HG03571 (cell line): ENCODE measurements around the gene AMDHD2.

Source experiments
- ATAC-seq: cut with Tn5 transposase; IDR thresholded peaks from one replicate; pipeline ENCODE4 v1.9.1; 2021; ENCODE audit not compliant: unreplicated experiment

Gene AMDHD2

DNA sequence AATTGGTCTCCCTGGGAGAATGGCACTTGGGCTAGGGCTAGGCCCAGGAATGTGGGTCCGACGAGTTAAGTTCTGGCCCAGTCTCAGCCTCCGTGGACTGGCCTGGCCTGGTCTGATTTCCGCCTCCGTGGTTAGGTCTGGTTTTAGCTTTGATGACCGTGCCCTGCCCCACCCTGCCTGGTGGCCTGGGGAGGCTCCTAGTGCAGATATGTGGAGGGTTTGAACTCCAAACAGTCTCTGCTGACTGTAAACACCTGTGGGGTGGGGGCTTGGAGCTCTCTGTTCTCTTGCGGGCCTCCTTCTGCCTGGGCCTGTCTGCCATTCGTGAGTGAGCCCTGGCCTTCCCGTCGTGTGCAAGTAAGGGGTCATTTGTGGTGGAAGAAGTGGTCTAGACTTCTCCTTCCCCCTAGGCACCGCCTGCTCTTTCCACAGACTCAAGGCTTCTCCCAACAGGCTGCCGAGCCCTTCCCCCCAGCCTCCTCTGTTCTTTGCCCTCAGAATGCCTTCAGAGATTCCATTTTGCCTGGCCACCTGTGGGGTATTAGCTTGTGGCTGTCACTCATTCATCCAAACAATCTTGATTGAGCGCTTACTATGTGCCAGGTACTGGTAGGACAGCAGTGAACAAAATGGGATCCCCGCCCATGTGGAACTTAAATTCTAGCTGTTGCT lies 4.9 kb upstream of the AMDHD2 start:
- no peak for ATAC-seq

DNA sequence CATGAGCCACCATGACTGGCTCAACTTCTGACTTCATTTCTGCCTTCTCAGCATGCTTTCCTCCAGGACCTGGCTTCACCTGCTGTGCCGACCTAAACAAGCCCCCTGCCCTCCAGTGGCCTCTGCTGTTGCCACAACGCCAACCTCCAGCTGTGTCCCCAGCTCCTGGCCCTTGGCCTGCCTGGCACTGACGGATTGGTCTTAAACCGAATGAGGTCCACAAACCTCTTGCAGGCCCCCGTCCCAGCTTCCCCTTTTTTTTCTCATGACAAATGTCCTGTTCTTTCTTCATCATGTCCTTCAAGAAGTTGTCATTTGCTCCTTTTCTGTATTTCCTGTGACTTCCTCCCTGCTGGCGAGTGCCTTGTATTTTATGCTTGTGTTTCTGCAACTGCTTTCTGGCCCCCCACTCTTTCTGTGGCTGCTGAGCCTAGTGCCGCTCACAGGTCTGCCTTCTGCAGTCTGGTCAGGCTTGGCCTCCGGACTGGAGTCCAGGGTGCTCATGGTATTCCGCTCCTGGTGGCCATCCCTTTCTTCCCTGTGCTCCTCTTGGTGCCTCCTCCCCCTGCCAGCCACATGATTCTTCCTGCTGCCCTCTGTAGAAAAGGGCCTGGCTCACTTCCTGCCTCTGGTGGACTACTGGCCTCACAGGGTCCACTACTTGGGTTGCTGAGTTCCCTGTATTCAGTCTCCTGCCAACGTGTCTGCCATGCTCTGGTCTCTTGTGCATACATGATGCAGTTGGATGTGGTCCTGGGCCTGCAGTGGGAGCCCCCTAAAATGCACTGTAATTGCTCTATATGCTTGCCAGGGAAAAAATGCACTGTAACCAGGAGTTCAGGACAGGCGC lies 3.6 kb upstream of the AMDHD2 start:
- ATAC-seq = no peak

DNA sequence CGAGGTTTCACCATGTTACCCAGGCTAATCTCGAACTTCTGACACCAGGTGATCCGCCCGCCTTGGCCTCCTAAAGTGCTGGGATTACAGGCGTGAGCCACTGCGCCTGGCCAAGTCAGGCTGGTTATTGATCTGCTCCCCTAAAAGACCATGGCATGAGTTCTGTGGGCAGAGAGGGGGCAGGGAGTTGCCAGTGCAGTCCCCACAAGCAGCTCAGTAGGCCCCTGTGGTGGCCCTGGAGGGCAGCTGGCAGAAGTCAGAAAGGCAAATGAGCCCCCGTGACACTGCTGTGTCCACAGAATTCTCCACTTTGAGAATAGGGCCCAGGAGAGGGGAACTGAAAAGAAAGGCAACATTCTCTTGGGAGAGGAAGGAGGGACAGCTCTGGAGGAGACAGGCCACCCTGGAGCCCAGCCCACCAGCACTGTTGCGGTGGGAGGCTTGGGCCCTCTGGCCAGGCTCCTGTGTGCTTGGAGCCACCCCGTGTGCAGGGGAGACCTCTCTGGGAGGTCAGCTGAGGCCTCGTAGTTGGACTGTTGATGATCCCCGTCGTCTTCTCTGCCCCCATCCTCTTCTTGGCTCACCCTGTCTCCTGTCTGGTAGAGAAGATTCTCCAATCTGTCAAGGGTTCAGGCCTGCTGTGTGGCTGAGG lies 2.1 kb upstream of the AMDHD2 start:
- ATAC-seq = no peak

DNA sequence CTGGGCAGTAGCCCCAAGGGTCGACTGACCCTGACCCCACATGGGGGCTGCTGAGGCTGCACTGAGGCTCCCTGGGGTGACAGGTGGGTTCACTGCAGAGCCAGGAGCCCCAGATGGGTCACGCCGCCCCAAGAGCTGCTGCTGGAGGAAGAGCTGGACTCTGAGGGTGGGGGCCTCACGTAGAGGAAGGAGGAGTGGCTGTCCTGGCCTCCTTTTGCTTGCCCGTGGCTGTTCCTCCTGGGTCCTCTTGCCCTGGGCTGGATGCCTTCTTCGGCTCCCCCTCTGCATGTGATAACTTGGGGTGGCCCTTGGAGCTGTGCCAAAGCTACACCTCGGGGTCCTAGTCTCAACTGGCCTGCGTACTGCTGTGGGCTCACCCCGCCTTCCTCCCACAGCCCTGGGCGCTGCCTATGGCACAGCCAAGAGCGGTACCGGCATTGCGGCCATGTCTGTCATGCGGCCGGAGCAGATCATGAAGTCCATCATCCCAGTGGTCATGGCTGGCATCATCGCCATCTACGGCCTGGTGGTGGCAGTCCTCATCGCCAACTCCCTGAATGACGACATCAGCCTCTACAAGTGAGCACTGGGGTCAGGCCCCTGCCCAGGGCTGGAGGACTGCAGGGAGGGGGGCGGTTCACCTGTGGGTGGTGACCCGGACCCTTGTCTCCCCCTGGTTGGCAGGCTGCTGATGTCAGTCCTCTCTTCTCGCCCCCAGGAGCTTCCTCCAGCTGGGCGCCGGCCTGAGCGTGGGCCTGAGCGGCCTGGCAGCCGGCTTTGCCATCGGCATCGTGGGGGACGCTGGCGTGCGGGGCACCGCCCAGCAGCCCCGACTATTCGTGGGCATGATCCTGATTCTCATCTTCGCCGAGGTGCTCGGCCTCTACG lies 1.1 kb upstream of the AMDHD2 start:
- ATAC-seq = no peak

DNA sequence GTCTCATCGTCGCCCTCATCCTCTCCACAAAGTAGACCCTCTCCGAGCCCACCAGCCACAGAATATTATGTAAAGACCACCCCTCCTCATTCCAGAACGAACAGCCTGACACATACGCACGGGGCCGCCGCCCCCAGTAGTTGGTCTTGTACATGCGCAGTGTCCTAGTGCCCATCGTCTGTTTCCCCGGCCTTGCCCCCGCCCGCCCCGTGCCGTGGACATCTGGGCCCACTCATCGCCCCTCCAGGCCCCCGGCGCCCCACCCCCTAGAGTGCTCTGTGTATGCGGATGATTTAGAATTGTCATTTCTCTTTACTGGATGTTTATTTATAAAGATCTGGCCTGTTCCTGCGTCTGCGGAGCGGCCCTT lies 475 bp upstream of the AMDHD2 start:
- no peak for ATAC-seq

DNA sequence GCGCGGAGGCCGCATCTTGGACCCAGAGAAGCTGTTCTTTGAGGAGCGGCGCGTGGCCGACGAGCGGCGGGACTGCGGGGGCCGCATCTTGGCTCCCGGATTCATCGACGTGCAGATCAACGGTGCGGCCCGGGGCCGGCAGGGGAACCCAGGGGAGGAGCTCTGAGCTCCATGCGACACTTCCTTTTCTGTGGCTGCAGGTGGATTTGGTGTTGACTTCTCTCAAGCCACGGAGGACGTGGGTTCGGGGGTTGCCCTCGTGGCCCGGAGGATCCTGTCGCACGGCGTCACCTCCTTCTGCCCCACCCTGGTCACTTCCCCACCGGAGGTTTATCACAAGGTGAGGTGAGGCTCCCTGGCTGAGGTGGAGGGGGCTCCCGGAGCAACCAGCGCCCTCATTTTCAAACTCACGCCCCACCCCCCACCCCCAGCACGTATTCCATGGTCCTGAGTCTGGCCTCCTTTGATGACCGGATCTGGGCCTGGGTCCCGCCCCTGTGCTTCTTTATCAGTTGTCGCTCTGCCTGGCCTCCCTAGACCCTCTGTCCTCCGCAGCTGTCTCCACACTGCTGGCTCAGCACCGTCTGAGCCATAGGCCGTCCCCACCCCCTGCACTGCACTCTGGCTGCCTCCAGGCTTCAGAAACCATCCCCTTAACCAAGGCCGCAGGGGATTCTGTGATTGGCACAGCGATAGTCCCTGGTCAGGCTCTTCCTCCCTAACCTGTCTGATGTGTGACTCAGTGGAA lies 787 bp downstream of the AMDHD2 start:
- no peak for ATAC-seq

DNA sequence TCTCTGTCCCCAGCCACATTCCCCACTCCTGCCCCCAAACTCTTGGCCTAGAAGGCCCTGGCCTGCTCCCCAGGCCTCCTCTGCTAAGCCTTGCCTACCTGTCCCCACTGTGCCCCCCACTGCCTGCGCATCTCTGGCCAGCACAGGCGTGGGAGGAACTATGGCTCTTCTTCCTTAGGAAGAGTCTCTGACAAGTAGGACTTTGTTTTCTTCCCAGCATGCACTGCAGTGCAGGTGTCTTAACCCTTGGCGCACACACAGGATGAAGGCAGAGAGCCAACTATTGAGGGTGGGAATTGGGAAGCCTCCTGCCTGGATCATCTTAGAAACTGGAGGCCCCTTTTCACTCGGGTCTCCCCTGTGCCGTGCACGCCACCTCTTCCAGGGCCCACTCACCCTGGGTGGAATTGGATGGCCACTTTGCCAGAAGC lies 3.6 kb downstream of the AMDHD2 start:
- ATAC-seq = no peak

DNA sequence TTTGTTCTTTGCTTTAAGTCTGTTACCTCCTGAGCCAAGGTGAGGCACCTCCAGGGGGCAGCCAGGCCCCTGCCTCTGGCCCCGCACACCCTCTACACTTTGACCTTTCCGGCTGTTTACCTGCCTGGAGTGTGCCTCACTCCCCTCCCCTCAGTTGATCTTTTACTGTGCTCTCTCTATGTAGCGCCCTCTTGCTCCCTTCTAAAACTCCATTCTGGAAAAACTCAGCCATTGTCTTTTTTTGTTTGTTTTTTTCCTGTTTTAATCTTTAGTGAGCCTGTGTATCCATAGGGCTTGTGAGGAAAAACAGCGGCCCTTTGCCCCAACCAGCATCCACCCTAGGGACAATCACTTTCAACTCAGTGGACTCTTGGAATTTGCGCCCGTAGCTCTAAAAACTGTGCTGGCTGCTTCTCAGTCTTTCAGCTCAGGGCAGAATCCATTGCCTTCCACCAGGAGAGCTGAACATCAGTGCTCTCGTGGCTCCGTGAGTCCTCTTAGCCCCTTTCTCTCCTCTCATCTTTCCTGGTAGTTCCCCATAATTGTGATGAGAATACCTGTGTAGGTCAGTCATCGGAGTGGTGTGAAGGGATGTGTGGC lies 4.3 kb downstream of the AMDHD2 start:
- no peak for ATAC-seq

DNA sequence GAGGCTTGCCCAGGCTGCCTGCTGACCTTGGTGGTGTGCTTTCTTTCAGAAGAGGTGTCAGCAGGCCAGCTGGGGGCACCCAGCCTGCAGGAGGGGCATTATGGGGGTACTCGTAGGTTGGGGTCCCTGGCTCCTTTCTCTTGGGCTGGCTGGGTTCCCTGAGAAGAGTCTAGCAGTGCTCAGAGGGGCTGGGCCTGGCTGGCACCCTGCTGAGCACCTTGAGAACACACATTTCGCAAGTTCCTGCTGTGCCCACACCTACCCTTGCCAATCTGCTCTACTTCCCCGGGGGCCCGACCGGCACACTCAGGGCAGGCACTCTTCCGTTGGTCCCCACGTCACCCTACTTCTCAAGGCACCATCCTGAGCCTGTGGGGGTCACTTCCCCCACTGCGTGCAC lies 6.0 kb downstream of the AMDHD2 start:
- no peak for ATAC-seq

DNA sequence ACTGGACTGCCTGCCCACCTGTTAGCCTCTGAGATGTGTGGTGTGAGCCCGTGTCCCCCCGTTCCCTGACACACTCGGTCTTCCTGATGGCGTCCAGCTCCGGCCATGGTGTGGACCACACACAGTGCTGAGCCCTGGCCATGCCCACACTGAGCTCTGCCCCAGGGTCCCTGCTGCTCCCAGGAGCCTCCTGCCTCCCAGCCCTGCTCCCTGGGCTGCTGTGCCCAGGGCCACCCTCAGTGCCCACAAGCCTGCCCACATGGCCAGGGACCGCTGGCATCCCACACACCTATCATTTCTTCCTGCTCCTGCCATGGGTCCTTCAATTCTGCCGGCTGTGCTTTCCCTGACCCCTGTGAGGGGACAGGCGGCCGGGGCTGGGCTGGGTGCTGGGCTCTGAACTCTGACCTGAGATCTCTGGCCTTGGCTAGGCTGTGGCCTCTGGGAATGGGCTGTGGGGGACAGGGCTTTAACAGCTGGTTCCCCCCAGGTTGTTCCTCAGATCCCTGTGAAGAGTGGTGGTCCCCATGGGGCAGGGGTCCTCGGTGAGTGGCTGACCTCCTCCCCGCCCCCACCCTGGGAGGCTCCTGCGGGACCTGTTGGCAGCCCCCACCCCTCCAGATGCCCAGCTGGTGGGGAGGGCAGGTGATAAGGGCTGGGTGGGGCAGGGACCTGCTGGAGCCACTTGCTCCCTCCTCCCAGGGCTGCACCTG lies 7.1 kb downstream of the AMDHD2 start:
- no peak for ATAC-seq

DNA sequence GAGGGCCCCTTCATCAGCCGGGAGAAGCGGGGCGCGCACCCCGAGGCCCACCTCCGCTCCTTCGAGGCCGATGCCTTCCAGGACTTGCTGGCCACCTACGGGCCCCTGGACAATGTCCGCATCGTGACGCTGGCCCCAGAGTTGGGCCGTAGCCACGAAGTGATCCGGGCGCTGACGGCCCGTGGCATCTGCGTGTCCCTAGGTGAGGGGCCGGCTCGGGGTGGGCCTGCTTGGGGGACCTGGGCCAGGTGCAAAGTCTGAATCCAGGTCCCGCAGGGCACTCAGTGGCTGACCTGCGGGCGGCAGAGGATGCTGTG lies 7.6 kb downstream of the AMDHD2 start:
- ATAC-seq = no peak

DNA sequence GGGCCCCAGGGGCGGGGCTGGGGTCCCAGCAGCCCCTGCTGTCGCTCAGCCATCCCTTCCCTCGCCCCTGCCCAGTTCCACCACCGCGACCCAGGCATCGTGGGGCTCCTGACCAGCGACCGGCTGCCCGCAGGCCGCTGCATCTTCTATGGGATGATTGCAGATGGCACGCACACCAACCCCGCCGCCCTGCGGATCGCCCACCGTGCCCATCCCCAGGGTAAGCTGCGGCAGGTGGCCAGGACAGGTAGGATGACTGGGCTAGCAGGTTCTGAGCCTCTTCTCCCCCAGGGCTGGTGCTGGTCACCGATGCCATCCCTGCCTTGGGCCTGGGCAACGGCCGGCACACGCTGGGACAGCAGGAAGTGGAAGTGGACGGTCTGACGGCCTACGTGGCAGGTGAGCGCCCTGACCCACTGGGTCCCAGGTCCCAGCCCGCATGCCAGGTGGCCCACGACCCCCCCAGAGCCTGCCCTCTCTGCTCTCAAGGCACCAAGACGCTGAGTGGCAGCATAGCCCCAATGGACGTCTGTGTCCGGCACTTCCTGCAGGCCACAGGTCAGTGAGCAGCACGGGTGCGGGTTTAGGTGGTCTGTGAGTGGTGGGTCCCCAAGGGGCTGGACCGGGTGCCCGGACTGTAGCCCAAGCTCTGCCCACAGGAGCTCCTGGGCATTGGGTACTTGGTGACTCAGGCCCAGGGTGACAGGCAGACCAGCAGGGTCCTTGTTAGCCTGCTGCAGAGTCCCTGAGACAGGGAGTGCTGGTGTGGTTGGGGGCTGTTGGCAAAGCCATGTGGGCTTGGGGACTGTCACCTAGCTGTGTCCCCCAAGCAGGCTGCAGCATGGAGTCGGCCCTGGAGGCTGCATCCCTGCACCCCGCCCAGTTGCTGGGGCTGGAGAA lies 8.2 kb downstream of the AMDHD2 start:
- no peak for ATAC-seq

DNA sequence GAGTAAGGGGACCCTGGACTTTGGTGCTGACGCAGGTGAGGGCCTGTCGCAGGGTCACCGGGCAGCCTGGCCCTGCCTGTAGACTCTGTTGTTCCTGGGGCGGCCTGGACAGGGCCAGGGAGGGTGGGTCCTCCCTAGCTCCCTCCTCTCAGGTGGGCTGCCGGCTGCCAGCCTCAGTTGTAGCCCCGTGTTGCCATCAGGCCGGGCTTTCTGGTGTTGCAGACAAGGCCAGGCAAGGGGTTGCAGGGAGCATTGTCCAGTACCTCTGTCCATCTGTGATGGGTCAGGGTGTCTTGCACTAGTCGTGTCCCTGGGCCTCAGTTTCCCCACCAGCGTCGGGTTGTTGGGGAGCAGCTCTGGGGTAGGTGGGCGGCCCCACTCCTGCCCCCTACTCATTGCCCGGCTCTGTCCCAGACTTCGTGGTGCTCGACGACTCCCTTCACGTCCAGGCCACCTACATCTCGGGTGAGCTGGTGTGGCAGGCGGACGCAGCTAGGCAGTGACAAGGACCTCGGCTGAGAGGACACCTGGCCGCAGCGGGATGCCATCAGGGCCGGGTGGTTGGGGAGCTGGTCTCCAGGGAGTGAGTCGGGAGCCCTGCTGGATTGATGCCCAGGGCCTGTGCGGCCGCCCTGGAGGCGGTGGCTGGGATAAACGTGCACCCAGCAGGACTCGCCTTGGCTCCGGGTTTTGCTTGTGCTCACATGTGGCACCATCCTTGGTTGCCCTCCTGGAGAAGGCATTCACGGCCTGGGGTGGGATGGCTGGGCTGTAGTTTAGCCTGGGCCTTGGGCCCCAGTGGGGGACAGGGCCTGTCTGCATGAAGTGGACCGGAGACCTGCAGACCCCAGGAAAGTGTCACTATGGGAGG lies 9.1 kb downstream of the AMDHD2 start:
- ATAC-seq = no peak

DNA sequence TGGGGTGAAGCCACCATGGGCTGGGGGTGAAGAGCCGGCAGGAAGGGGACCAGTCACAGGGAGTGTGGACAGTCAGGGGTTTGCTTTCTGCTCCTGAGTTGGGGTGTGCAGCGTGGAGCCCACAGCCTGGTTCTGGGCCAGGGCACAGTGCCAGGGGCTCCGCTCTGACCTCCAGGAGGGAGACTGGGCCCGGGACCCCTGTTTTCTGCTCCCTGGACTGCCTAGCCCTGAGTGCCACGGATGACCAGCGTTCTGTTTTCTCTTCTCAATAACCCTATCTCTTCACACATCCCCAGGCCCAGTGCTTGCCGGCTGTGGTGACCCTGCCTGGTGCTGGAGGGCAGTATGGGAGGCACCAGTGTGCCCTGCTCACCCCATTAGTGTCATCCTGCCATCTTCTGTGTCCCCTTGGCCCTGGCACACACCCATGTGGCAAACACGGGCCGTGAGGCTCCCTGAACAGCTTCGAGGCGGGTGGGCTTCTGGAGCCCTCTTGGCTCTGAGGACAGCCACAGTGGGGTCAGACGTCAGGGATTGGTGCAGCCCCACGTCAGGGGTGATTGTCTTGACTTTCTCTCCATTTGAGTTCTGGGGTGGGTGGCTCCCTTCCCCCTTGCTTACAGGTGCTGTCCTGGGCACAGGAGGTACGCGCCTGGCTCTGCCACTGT lies 9.9 kb downstream of the AMDHD2 start:
- ATAC-seq = no peak

DNA sequence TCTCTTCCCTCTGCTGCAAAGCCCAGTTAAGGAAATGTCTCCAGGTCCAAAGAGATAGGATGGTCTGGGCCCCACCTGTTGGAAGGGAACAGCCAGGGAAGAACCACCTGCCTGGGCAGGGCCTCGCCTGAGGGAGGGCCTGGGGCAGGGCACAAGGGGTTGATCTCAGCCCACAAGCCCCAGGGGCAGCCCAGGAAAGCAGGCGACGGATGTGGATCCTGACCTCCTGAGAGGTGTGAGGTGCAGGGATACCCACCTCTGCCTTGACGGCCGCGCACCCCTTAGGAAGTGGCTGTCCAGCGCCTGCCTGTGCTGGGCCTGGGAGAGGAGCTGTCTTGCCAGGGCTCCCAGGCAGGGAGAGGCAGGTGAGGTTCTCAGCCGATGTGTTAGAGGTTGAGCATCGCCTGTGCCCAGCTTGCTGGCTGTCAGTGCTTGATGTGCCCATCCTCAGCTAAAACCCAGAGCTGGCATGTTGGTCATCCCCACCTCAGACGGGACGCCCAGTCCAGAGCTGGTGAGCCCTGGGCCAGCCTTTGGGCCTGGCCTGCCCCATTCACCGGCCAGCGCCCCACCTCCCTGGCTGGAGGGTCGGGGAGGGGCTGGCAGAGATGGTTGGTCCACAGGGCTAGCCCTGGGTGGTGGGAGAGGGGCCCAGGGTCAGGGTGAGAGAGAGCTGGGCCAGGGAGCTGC lies 10.6 kb downstream of the AMDHD2 start:
- no peak for ATAC-seq

DNA sequence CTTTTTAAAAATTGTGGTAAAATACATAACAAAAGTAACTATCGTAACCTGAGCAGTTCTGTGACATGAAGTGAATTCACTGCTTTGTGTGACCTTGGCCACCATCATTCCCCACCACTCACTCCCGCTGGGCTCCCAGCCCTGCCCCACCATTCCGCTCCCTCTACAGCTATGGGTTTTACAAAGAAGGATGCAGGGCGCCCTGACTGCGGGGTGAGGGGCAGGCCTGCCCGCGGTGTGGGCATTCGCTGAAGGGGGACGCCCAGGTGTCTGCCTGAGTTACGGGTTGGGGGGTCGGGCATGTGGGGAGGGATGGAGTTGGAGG lies 11.2 kb downstream of the AMDHD2 start, which contains the start of gene CEMP1:
CEMP1 (minus strand) TSS at position 38 of the 325 bp plus-strand sequence. CDS start 335 bp downstream, outside the sequence.
- no peak for ATAC-seq
